BE2C (cell line): ENCODE measurements around the gene DHRS2.

ENCODE experiments used
- DNase-seq: peaks from one replicate; pipeline ENCODE4 v3.0.0-alpha.2; 2020
- H3K27me3 ChIP-seq: fragments of 250-450 bp; sonication (Bioruptor Pico); 2 replicates; pipeline ENCODE4 v1.5.1; 2020; ENCODE audit warnings: mild to moderate bottlenecking
- H3K36me3 ChIP-seq: fragments of 250-450 bp; sonication (Bioruptor Pico); 2 replicates; pipeline ENCODE4 v1.5.1; 2020; ENCODE audit warnings: mild to moderate bottlenecking
- H3K4me1 ChIP-seq: fragments of 250-450 bp; sonication (Bioruptor Pico); 2 replicates; pipeline ENCODE4 v1.5.1; 2020
- H3K4me3 ChIP-seq: 2 replicates; pipeline ENCODE4 v1.5.1; 2011; ENCODE audit warnings: low read depth, low read length
- H3K9me3 ChIP-seq: fragments of 250-450 bp; sonication (Bioruptor Pico); 2 replicates; pipeline ENCODE4 v1.5.1; 2020
- CTCF ChIP-seq: IDR thresholded peaks from 2 replicates; pipeline ENCODE4 v1.5.1; 2012; ENCODE audit warnings: mild to moderate bottlenecking, low read depth, low read length

The DHRS2 gene

GRCh38 chr14:23600806-23601205, 35.4 kb upstream of the DHRS2 start:
- Histone ChIP-seq H3K4me3 (no peak overlapping the region), H3K9me3 (no peaks in the 10 kb centered on the region), H3K4me1 (no peaks in the 10 kb centered on the region), H3K27me3 (no peaks in the 10 kb centered on the region), H3K36me3 (no peaks in the 10 kb centered on the region)
- no peak for TF ChIP-seq CTCF
- DNase-seq: no peak

- TF ChIP-seq CTCF: no peak
- no peaks in the 10 kb centered on the region for H3K9me3 ChIP-seq
Measured at GRCh38 chr14:23601424-23601823, 34.7 kb upstream of the DHRS2 start.

GRCh38 chr14:23601845-23602180, 34.4 kb upstream of the DHRS2 start:
- H3K27me3 ChIP-seq: no peaks in the 10 kb centered on the region
- H3K4me3 ChIP-seq: no peak overlapping the region
- no peak for DNase-seq
- H3K4me1 ChIP-seq: no peaks in the 10 kb centered on the region
- TF ChIP-seq CTCF: no peak
- H3K9me3 ChIP-seq: no peaks in the 10 kb centered on the region
- H3K36me3 ChIP-seq: no peaks in the 10 kb centered on the region

More at GRCh38 chr14:23601424-23601823, 34.7 kb upstream of the DHRS2 start:
- no peak overlapping the region for H3K4me3 ChIP-seq
- DNase-seq: no peak
- H3K4me1 ChIP-seq: no peaks in the 10 kb centered on the region
- no peaks in the 10 kb centered on the region for H3K36me3 ChIP-seq
- no peaks in the 10 kb centered on the region for H3K27me3 ChIP-seq

GRCh38 chr14:23602181-23603095, 33.7 kb upstream of the DHRS2 start:
- Histone ChIP-seq H3K9me3 (no peaks in the 10 kb centered on the region), H3K36me3 (no peaks in the 10 kb centered on the region), H3K4me1 (no peaks in the 10 kb centered on the region), H3K4me3 (no peak overlapping the region), H3K27me3 (peaks cover 5% of the 10 kb centered on the region)
- TF ChIP-seq CTCF: no peak
- DNase-seq: no peak

- DNase-seq: no peak
- TF ChIP-seq CTCF: no peak
Measured at GRCh38 chr14:23603103-23603502, 33.1 kb upstream of the DHRS2 start.

GRCh38 chr14:23604148-23604547, 32.0 kb upstream of the DHRS2 start:
- Histone ChIP-seq H3K4me1 (no peaks in the 10 kb centered on the region), H3K9me3 (no peaks in the 10 kb centered on the region), H3K27me3 (peaks cover 8% of the 10 kb centered on the region), H3K36me3 (no peaks in the 10 kb centered on the region), H3K4me3 (no peak overlapping the region)
- no peak for DNase-seq
- TF ChIP-seq CTCF: no peak

More at GRCh38 chr14:23603103-23603502, 33.1 kb upstream of the DHRS2 start:
- Histone ChIP-seq H3K27me3 (peaks cover 8% of the 10 kb centered on the region), H3K9me3 (no peaks in the 10 kb centered on the region), H3K4me3 (no peak overlapping the region), H3K36me3 (no peaks in the 10 kb centered on the region), H3K4me1 (no peaks in the 10 kb centered on the region)
